ENCODE results near the gene PEAK3. TPM values are rescaled to one million over a fixed set of nuclear protein-coding genes. Genes with fewer than 3 reads are reported as not detected.

The PEAK3 gene
- total and polyA plus RNA-seq, 12 donors: 0.05 to 3.2 (median 1.2) TPM; not detected in 1

DNA sequence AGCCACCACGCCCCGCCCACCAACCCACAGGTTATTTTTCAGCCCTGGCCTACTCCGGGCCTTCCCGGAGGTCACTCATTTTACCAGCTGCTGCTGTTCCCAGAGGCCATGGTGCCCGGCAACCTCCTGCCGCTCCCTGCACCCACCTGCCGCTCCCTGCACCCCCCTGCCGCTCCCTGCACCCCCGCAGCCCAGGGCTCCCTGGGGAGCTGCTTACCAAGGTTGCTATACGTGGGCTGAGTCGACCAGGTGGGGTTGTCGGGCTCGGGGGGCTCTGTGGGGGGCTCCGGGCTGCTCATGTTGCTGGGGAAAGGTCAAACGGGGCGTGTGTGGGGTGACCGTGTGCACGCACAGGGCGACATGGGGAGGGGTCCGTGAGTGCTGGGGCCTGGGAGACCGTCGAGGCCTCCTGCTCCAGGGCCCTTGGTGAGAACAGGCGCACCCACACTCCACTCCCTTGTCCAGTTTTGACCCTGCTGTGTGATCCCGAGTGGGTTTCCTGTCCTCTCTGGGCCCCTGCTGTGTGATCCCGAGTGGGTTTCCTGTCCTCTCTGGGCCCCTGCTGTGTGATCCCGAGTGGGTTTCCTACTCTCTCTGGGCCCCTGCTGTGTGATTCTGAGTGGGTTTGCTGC lies 1.2 kb downstream of the PEAK3 start:
- Histone ChIP-seq H3K4me1 (replicated peaks in 1 of 2) (peaks cover 0 to 6% of the 10 kb centered on the region in 2 donors), H3K36me3 (replicated peaks in 1 of 2) (no peaks in the 10 kb centered on the region), H3K27me3 (peaks cover 4% of the 10 kb centered on the region), H3K27ac (no peak overlapping the region), H3K9me3 (replicated peaks in 1 of 3) (no peaks in the 10 kb centered on the region), H3K4me3 (no peak overlapping the region)
- TF ChIP-seq POLR2A (IDR thresholded peaks at IDR 0.05) (no peak), CTCF (IDR thresholded peaks at IDR 0.05) (no peak)
- 70 to 82% (median 71%) methylated on average over 12 to 26 of the region's 26 CpGs for WGBS, 4 donors
- intact Hi-C loops (cut with DNase I): loop anchor here in 1 of 2 donors (10.0 kb wide), 1 partner anchor 104 kb away; no protein-coding TSS in a partner anchor
- DNase-seq: no peak

DNA sequence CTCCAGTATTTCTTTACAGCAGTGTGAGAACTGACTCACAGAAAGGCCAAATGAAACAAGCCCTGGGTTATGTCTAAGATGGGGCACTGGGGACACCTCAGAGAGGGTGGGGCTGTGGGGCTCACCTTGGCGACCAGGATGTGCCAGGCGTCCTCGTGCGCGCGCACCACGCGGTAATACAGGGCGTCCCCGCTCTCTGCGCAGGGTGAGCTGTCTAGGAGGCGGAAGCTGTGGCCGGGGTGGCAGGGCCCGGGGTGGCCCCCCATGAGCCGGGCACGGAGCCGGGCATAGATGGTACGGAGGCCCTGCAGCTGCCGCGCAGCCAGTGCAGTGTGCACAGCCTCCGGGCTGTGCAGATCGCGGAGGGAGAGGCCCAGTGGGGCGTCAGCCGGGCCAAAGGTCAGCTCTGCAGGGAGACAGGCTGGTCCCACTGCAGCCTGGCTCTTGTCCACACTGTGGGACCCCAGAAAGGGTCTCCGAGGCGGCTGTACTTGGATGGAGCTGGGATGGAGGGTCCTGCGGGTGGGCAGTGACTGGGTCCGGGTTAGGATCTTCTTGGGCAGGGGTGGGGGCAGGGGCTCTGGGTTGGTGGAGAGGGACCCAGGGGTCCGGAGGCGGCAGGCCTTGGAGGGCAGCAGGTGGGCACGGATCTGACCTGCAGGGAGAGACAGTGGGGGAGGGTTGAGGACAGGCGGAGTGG lies 3.4 kb downstream of the PEAK3 start:
- Histone ChIP-seq H3K36me3 (replicated peaks in 1 of 2) (peaks cover 0 to 1% of the 10 kb centered on the region in 2 donors), H3K9me3 (replicated peaks in 1 of 3) (no peaks in the 10 kb centered on the region), H3K4me1 (replicated peaks in 1 of 2) (peaks cover 8 to 24% of the 10 kb centered on the region in 2 donors), H3K27ac (no peak overlapping the region), H3K27me3 (no peaks in the 10 kb centered on the region), H3K4me3 (no peak overlapping the region)
- intact Hi-C loops (cut with DNase I): loop anchor here in 1 of 2 donors (5.0 kb wide), 1 partner anchor 114 kb away; no protein-coding TSS in a partner anchor
- DNase-seq: peak in 1 of 7 donors; percentile 8
- TF ChIP-seq CTCF (IDR thresholded peaks at IDR 0.05): no peak
- TF ChIP-seq POLR2A (IDR thresholded peaks at IDR 0.05): no peak
- WGBS, 4 donors: 85 to 92% (median 89%) methylated on average over 11 to 33 of the region's 33 CpGs

GRCh38 chr19:2277138-2277537 lies 4.8 kb downstream of the PEAK3 start:
- intact Hi-C loops (cut with DNase I): loop anchor here in 1 of 2 donors (5.0 kb wide), 1 partner anchor 115 kb away; no protein-coding TSS in a partner anchor
- H3K9me3 ChIP-seq (replicated peaks in 1 of 3): no peaks in the 10 kb centered on the region
- no peak overlapping the region for H3K4me3 ChIP-seq
- TF ChIP-seq POLR2A (IDR thresholded peaks at IDR 0.05) (no peak), CTCF (IDR thresholded peaks at IDR 0.05) (no peak)
- peaks cover 0 to 16% of the 10 kb centered on the region in 2 donors for H3K36me3 ChIP-seq (replicated peaks in 1 of 2)
- 84 to 87% (median 87%) methylated on average over 9 of the region's 9 CpGs for WGBS, 4 donors
- no peaks in the 10 kb centered on the region for H3K27me3 ChIP-seq
- peaks cover 21 to 39% of the 10 kb centered on the region in 2 donors for H3K4me1 ChIP-seq (replicated peaks in 1 of 2)
- no peak overlapping the region for H3K27ac ChIP-seq
- DNase-seq: no peak

GRCh38 chr19:2276429-2276986 lies 5.5 kb downstream of the PEAK3 start:
- no peak for DNase-seq
- Histone ChIP-seq H3K9me3 (replicated peaks in 1 of 3) (no peaks in the 10 kb centered on the region), H3K4me3 (no peak overlapping the region), H3K27ac (no peak overlapping the region), H3K4me1 (replicated peaks in 1 of 2) (peaks cover 26 to 45% of the 10 kb centered on the region in 2 donors), H3K36me3 (replicated peaks in 1 of 2) (peaks cover 0 to 22% of the 10 kb centered on the region in 2 donors), H3K27me3 (no peaks in the 10 kb centered on the region)
- intact Hi-C loops (cut with DNase I): loop anchor here in 1 of 2 donors (5.0 kb wide), 1 partner anchor 116 kb away; no protein-coding TSS in a partner anchor
- TF ChIP-seq POLR2A (IDR thresholded peaks at IDR 0.05): no peak
- TF ChIP-seq CTCF (IDR thresholded peaks at IDR 0.05): no peak
- WGBS, 4 donors: 88 to 93% (median 91%) methylated on average over 23 to 28 of the region's 28 CpGs
